ENCODE measurements around the gene CFAP77. TPM values are rescaled to one million over a fixed set of nuclear protein-coding genes. Genes with fewer than 3 reads are reported as not detected.

Gene CFAP77
- total and polyA plus RNA-seq, 2 of the 8 experiments (the other 6 are each of a cell fraction or from before 2014, with no cell fraction given), result 0.63 to 0.97 TPM

GRCh38 chr9:132547052-132547431, 137.0 kb downstream of the CFAP77 start (continued):
- TF ChIP-seq TCF12 (IDR thresholded peaks at IDR 0.05; ENCODE audit: low read depth, low read length) (no peak), POLR2AphosphoS5 (IDR thresholded peaks at IDR 0.05; ENCODE audit: low read depth, low read length) (no peak), CHD2 (IDR thresholded peaks at IDR 0.05; ENCODE audit: low read length) (no peak)

Measured in H1 (cell line).